T1000 (cell line): ENCODE data around the gene PTPRT.

Experiments
- DNase-seq: peaks from one replicate; lab custom pipeline; 2025; ENCODE audit warnings: mixed read lengths; lab: John Stamatoyannopoulos, UW

PTPRT gene

GRCh38 chr20:43119720-43120119 lies 70.0 kb downstream of the PTPRT start:
- DNase-seq = no peak

- no peak for DNase-seq
These were observed 87.3 kb downstream of the PTPRT start for GRCh38 chr20:43102394-43102793.

GRCh38 chr20:43096931-43097260 lies 92.8 kb downstream of the PTPRT start:
- no peak for DNase-seq

- DNase-seq = no peak
These were observed 93.4 kb downstream of the PTPRT start for GRCh38 chr20:43096126-43096930.

GRCh38 chr20:43095034-43095433 lies 94.7 kb downstream of the PTPRT start:
- DNase-seq = no peak

- no peak for DNase-seq
These were observed 97.2 kb downstream of the PTPRT start for GRCh38 chr20:43092386-43093088.

- DNase-seq = no peak
These were observed 121.2 kb downstream of the PTPRT start for GRCh38 chr20:43068482-43068881.

GRCh38 chr20:43066125-43066524 lies 123.6 kb downstream of the PTPRT start:
- no peak for DNase-seq

- no peak for DNase-seq
These were observed 124.4 kb downstream of the PTPRT start for GRCh38 chr20:43065299-43065698.

GRCh38 chr20:43058077-43058476 lies 131.6 kb downstream of the PTPRT start:
- no peak for DNase-seq

GRCh38 chr20:43057317-43057716 lies 132.4 kb downstream of the PTPRT start:
- no peak for DNase-seq

GRCh38 chr20:43055181-43055884 lies 134.4 kb downstream of the PTPRT start:
- DNase-seq = no peak

GRCh38 chr20:43052532-43052931 lies 137.2 kb downstream of the PTPRT start:
- no peak for DNase-seq

- DNase-seq = no peak
These were observed 142.7 kb downstream of the PTPRT start for GRCh38 chr20:43046966-43047365.

- no peak for DNase-seq
These were observed 145.8 kb downstream of the PTPRT start for GRCh38 chr20:43043887-43044286.

- no peak for DNase-seq
These were observed 149.3 kb downstream of the PTPRT start for GRCh38 chr20:43040427-43040826.

GRCh38 chr20:43037605-43038309 lies 151.9 kb downstream of the PTPRT start:
- no peak for DNase-seq

GRCh38 chr20:43034981-43035724 lies 154.6 kb downstream of the PTPRT start:
- no peak for DNase-seq

- DNase-seq = no peak
These were observed 157.2 kb downstream of the PTPRT start for GRCh38 chr20:43032459-43032858.

GRCh38 chr20:43029176-43029575 lies 160.5 kb downstream of the PTPRT start:
- DNase-seq = no peak

- no peak for DNase-seq
These were observed 161.2 kb downstream of the PTPRT start for GRCh38 chr20:43028470-43028869.

GRCh38 chr20:43023836-43024235 lies 165.9 kb downstream of the PTPRT start:
- no peak for DNase-seq
